Suppressor macrophage (primary cell): ENCODE measurements around the gene N4BP2L1.

ENCODE experiments used
- DNase-seq, 4 experiments: peaks; one replicate each; pipeline ENCODE4 v3.0.0-alpha.2; 2020 to 2022
- total RNA-seq, 17 experiments: gene quantifications; one replicate each; lab custom pipeline; 2026; ENCODE audit warnings: mixed read lengths in 6 of 17, inconsistent platforms in 3 of 17; lab: John Stamatoyannopoulos, UW

N4BP2L1 gene
- 10.6 to 431 (median 24.0) reads per million in 17 experiments for total RNA-seq

GRCh38 chr13:32427852-32428580 is at the start of gene N4BP2L1:
TSS of gene N4BP2L1 (minus strand) at chr13:32428130. CDS start at chr13:32428082, 48 bp downstream.
- DNase-seq: peak; percentile 83 to 93 (median 92)

GRCh38 chr13:32476892-32477291 is 49.0 kb upstream of the N4BP2L1 start:
- DNase-seq: no peak

GRCh38 chr13:32476021-32476731 is 48.2 kb upstream of the N4BP2L1 start:
- no peak for DNase-seq

GRCh38 chr13:32474999-32475792 is 47.3 kb upstream of the N4BP2L1 start:
- DNase-seq: no peak

- DNase-seq: no peak
Measured at GRCh38 chr13:32473650-32474049, 45.7 kb upstream of the N4BP2L1 start.

GRCh38 chr13:32472194-32472621 is 44.3 kb upstream of the N4BP2L1 start:
- peak in 3 of 4 experiments; percentile 7 to 63 (median 28) for DNase-seq

- DNase-seq: no peak
Measured at GRCh38 chr13:32471187-32471922, 43.4 kb upstream of the N4BP2L1 start.

- DNase-seq: no peak
Measured at GRCh38 chr13:32468502-32469142, 40.7 kb upstream of the N4BP2L1 start.

- DNase-seq: no peak
Measured at GRCh38 chr13:32456591-32456990, 28.7 kb upstream of the N4BP2L1 start.

- DNase-seq: no peak
Measured at GRCh38 chr13:32455594-32455903, 27.6 kb upstream of the N4BP2L1 start.

GRCh38 chr13:32454886-32455593 is 27.1 kb upstream of the N4BP2L1 start:
- no peak for DNase-seq

- DNase-seq: no peak
Measured at GRCh38 chr13:32453981-32454380, 26.1 kb upstream of the N4BP2L1 start.

GRCh38 chr13:32448972-32449371 is 21.0 kb upstream of the N4BP2L1 start:
- DNase-seq: no peak

GRCh38 chr13:32447894-32448623 is 20.1 kb upstream of the N4BP2L1 start:
- DNase-seq: no peak

- peak in 3 of 4 experiments; percentile 9 to 46 (median 31) for DNase-seq
Measured at GRCh38 chr13:32446773-32447465, 19.0 kb upstream of the N4BP2L1 start.

- no peak for DNase-seq
Measured at GRCh38 chr13:32446220-32446619, 18.3 kb upstream of the N4BP2L1 start.

- no peak for DNase-seq
Measured at GRCh38 chr13:32445461-32445860, 17.5 kb upstream of the N4BP2L1 start.

- DNase-seq: peak; percentile 39 to 68 (median 59)
Measured at GRCh38 chr13:32443111-32443510, 15.2 kb upstream of the N4BP2L1 start.

- no peak for DNase-seq
Measured at GRCh38 chr13:32438871-32439270, 10.9 kb upstream of the N4BP2L1 start.

GRCh38 chr13:32432856-32433255 is 4.9 kb upstream of the N4BP2L1 start:
- no peak for DNase-seq
